CD14-positive monocyte (primary cell): ENCODE results near the gene EDA. TPM values are rescaled to one million over a fixed set of nuclear protein-coding genes. Genes with fewer than 3 reads are reported as not detected.

Experiments used
- DNase-seq, 3 donors: peaks; one replicate each; pipeline ENCODE4 v3.0.0-alpha.2; 2011 to 2022
- H2AFZ ChIP-seq: 2 replicates; pipeline ENCODE4 v1.6.0; 2012; ENCODE audit warnings: mild to moderate bottlenecking, low read depth, low read length, inconsistent platforms; ENCODE audit not compliant: insufficient read depth, poor library complexity, severe bottlenecking
- H3K27ac ChIP-seq, 2 donors: 1 replicate in 1 of 2; 2 replicates in 1 of 2; pipeline ENCODE4 v1.5.1; 2012 to 2013; ENCODE audit warnings: low read length in 2 of 2, control low read depth in 1 of 2, inconsistent platforms in 1 of 2, low read depth in 1 of 2, mild to moderate bottlenecking in 1 of 2
- H3K27me3 ChIP-seq, 2 donors: one replicate each; pipeline versions ENCODE4 v1.6.0 to v1.6.1; 2011 to 2013; ENCODE audit warnings: low read length in 2 of 2; ENCODE audit not compliant: control insufficient read depth in 2 of 2, insufficient read depth in 2 of 2
- H3K36me3 ChIP-seq, 2 donors: replicated peaks in 1 of 2; 1 replicate in 1 of 2; 2 replicates in 1 of 2; pipeline versions ENCODE4 v1.5.1 to v1.6.1; 2012 to 2013; ENCODE audit warnings: low read length in 2 of 2, control low read depth in 1 of 2, inconsistent platforms in 1 of 2, mild to moderate bottlenecking in 1 of 2; ENCODE audit not compliant: insufficient read depth in 2 of 2, control insufficient read depth in 1 of 2
- H3K4me1 ChIP-seq, 2 donors: 1 replicate in 1 of 2; 2 replicates in 1 of 2; pipeline versions ENCODE4 v1.5.1 to v1.6.1; 2012 to 2013; ENCODE audit warnings: low read length in 2 of 2, control low read depth in 1 of 2, inconsistent platforms in 1 of 2, mild to moderate bottlenecking in 1 of 2, moderate library complexity in 1 of 2; ENCODE audit not compliant: insufficient read depth in 2 of 2, control insufficient read depth in 1 of 2
- H3K4me2 ChIP-seq: replicated peaks from 2 replicates; pipeline ENCODE3; 2012; ENCODE audit warnings: low read length, moderate library complexity, mild to moderate bottlenecking; ENCODE audit not compliant: poor library complexity, severe bottlenecking; ENCODE audit errors: extremely low read depth
- H3K4me3 ChIP-seq, 3 experiments: fragments of 200-600 bp in 1 of 3; sonication (generic) in 1 of 3; replicated peaks in 1 of 3; 1 replicate in 2 of 3; 2 replicates in 1 of 3; pipeline ENCODE4 v1.5.1; 2011 to 2013; ENCODE audit warnings: low read length in 3 of 3, mild to moderate bottlenecking in 3 of 3, control low read depth in 2 of 3, low read depth in 2 of 3, inconsistent platforms in 1 of 3, moderate library complexity in 1 of 3
- H3K79me2 ChIP-seq: 2 replicates; pipeline ENCODE4 v1.6.0; 2012; ENCODE audit warnings: mild to moderate bottlenecking, control low read depth, inconsistent platforms, low read length, moderate library complexity; ENCODE audit not compliant: insufficient read depth
- H3K9ac ChIP-seq: 2 replicates; pipeline ENCODE4 v1.6.0; 2017; ENCODE audit warnings: low read length, mild to moderate bottlenecking; ENCODE audit not compliant: insufficient read depth, poor library complexity, severe bottlenecking
- H3K9me3 ChIP-seq, 2 donors: replicated peaks in 1 of 2; 1 replicate in 1 of 2; 2 replicates in 1 of 2; pipeline versions ENCODE4 v1.5.1 to v1.6.1; 2012 to 2013; ENCODE audit warnings: low read length in 2 of 2, control low read depth in 1 of 2; ENCODE audit not compliant: control insufficient read depth in 1 of 2, insufficient read depth in 1 of 2
- H4K20me1 ChIP-seq: 2 replicates; pipeline ENCODE4 v1.6.0; 2012; ENCODE audit warnings: mild to moderate bottlenecking, low read length, control low read depth, moderate library complexity; ENCODE audit not compliant: insufficient read depth
- H3K27ac Mint-ChIP-seq, 7 donors: one replicate each; pipeline ENCODE4 v1.8.0; 2020; ENCODE audit warnings: mild to moderate bottlenecking in 7 of 7, mixed read lengths in 7 of 7, moderate library complexity in 6 of 7, inconsistent platforms in 2 of 7
- H3K27me3 Mint-ChIP-seq, 3 donors: one replicate each; pipeline ENCODE4 v1.8.0; 2021 to 2022; ENCODE audit warnings: low read depth in 3 of 3, mild to moderate bottlenecking in 3 of 3, mixed read lengths in 3 of 3, moderate library complexity in 3 of 3, inconsistent platforms in 1 of 3
- H3K36me3 Mint-ChIP-seq, 2 donors: one replicate each; pipeline ENCODE4 v1.8.0; 2020; ENCODE audit warnings: mixed read lengths in 2 of 2, inconsistent platforms in 1 of 2, mild to moderate bottlenecking in 1 of 2
- H3K4me1 Mint-ChIP-seq: one replicate; pipeline ENCODE4 v1.8.0; 2020; ENCODE audit warnings: mild to moderate bottlenecking, mixed read lengths
- H3K4me3 Mint-ChIP-seq, 2 donors: one replicate each; pipeline ENCODE4 v1.8.0; 2020; ENCODE audit warnings: mild to moderate bottlenecking in 2 of 2, mixed read lengths in 2 of 2, moderate library complexity in 1 of 2
- H3K9me3 Mint-ChIP-seq, 7 donors: one replicate each; pipeline ENCODE4 v1.8.0; 2020 to 2022; ENCODE audit warnings: mixed read lengths in 7 of 7, mild to moderate bottlenecking in 6 of 7, moderate library complexity in 6 of 7, inconsistent platforms in 2 of 7
- WGBS: methylation state at CpG from one replicate; pipeline ENCODE4 v1.1.5; 2013; ENCODE audit warnings: missing lambda C conversion rate; ENCODE audit not compliant: insufficient coverage; 5-methylcytosine and 5-hydroxymethylcytosine counted together
- intact Hi-C, 2 donors: fragments of 100-400 bp; cut with micrococcal nuclease; formaldehyde crosslinking; loops; one replicate each; pipeline versions ENCODE4 v1.15.0 to v1.15.1; 2023
- polyA plus RNA-seq, 3 donors: library from polyadenylated mRNA; depleted of rRNA in 1 of 3; unstranded in 2 of 3; stranded (reverse) in 1 of 3; fragments of 300-500 nt in 2 of 3; fragments of >200 nt in 1 of 3; fragmentation: Illumina TruSeq in 2 of 3; gene quantifications; 1 replicate in 2 of 3; 2 replicates in 1 of 3; pipeline ENCODE4 v1.2.3, GENCODE V29; 2012 to 2021
- TF ChIP-seq, protein P1 (sequence below): fragments of 200-600 bp; IDR thresholded peaks from one replicate; pipeline ENCODE4 v1.8.0; 2022; ENCODE audit warnings: antibody characterized with exemption, mild to moderate bottlenecking

Gene EDA
- polyA plus RNA-seq, 3 donors, result 0.11 to 0.31 TPM; not detected in 1

DNA sequence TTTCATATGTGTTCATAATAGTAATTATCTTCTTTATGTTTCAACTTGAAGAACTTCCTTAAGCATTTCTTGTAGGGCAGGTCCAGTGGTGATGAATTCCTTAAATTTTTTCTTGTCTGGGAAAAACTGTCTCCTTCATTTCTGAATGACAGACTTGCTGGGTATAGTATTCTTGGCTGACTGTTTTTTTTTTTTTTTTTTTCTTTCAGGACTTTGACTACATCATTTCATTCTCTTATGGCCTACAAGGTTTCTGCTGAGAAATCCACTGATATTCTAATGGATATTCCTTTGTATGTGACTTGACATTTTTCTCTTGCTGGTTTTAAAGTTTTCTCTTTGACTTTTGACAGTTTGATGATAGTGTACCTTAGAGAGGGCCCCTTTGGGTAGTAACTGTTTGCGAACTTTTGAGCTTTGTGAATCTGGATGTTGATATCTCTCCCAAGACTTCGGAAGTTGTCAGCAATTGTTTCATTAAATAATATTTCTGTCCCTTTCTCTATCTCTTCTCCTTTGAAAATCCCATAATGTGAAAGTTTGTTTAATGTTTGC is 54.2 kb downstream of the EDA start:
- Histone ChIP-seq H3K4me1 (no peaks in the 10 kb centered on the region), H3K9ac (no peak overlapping the region), H3K9me3 (peaks cover 6 to 31% of the 10 kb centered on the region in 2 donors), H3K27me3 (no peaks in the 10 kb centered on the region), H3K4me3 (no peak overlapping the region), H4K20me1 (no peaks in the 10 kb centered on the region), H3K36me3 (no peaks in the 10 kb centered on the region), H3K27ac (no peak overlapping the region), H3K4me2 (no peak overlapping the region), H2AFZ (no peak overlapping the region), H3K79me2 (no peaks in the 10 kb centered on the region)
- no CpG with 5 or more reads among the region's 2 CpGs for WGBS
- no peak overlapping the region for H3K27ac Mint-ChIP-seq
- no peaks in the 10 kb centered on the region for H3K4me1 Mint-ChIP-seq
- H3K36me3 Mint-ChIP-seq, result no peaks in the 10 kb centered on the region
- H3K4me3 Mint-ChIP-seq, result no peak overlapping the region
- no peaks in the 10 kb centered on the region for H3K27me3 Mint-ChIP-seq
- TF ChIP-seq, protein P1, sequence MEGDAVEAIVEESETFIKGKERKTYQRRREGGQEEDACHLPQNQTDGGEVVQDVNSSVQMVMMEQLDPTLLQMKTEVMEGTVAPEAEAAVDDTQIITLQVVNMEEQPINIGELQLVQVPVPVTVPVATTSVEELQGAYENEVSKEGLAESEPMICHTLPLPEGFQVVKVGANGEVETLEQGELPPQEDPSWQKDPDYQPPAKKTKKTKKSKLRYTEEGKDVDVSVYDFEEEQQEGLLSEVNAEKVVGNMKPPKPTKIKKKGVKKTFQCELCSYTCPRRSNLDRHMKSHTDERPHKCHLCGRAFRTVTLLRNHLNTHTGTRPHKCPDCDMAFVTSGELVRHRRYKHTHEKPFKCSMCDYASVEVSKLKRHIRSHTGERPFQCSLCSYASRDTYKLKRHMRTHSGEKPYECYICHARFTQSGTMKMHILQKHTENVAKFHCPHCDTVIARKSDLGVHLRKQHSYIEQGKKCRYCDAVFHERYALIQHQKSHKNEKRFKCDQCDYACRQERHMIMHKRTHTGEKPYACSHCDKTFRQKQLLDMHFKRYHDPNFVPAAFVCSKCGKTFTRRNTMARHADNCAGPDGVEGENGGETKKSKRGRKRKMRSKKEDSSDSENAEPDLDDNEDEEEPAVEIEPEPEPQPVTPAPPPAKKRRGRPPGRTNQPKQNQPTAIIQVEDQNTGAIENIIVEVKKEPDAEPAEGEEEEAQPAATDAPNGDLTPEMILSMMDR, result no peak
- DNase-seq, result no peak
- intact Hi-C loops, result no loop called here
- peaks cover 4 to 23% (median 11%) of the 10 kb centered on the region in 7 donors for H3K9me3 Mint-ChIP-seq

DNA sequence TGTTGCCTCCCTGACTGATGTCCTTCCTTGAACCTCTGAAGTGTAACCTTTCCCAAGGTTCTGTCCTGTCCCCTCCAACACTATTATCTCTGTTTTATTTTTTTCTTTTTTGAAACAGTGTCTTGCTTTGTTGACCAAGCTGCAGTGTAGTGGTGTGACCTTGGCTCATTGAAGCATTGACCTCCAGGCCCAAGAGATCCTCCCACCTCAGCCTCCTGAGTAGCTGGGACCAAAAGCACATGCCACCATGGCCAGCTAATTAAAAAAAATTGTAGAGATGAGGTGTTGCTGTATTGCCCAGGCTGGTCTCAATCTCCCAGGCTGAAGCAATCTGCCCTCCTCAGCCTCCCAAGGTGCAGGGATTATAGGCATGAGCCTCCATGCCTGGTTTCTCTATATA is 59.0 kb downstream of the EDA start:
- H3K4me2 ChIP-seq, result no peak overlapping the region
- no peak overlapping the region for H3K4me3 ChIP-seq
- no peaks in the 10 kb centered on the region for H3K27me3 ChIP-seq
- Mint-ChIP-seq H3K4me3 (no peak overlapping the region), H3K4me1 (no peaks in the 10 kb centered on the region), H3K36me3 (no peaks in the 10 kb centered on the region), H3K9me3 (peaks cover 4 to 12% (median 10%) of the 10 kb centered on the region in 7 donors), H3K27me3 (no peaks in the 10 kb centered on the region), H3K27ac (no peak overlapping the region)
- no peak overlapping the region for H3K9ac ChIP-seq
- peaks cover 6 to 25% of the 10 kb centered on the region in 2 donors for H3K9me3 ChIP-seq
- H4K20me1 ChIP-seq, result no peaks in the 10 kb centered on the region
- no peak overlapping the region for H3K27ac ChIP-seq
- no peaks in the 10 kb centered on the region for H3K36me3 ChIP-seq
- TF ChIP-seq, protein P1, result no peak
- no peak for DNase-seq
- H3K79me2 ChIP-seq, result no peaks in the 10 kb centered on the region
- H3K4me1 ChIP-seq, result no peaks in the 10 kb centered on the region
- intact Hi-C loops, result no loop called here
- no peak overlapping the region for H2AFZ ChIP-seq
